HUES48 (cell line): ENCODE results near the gene LDLRAP1.

Experiments used
- H3K27ac ChIP-seq: one replicate; pipeline ENCODE4 v1.7.0; 2013; ENCODE audit warnings: low read depth, low read length, inconsistent platforms
- H3K27me3 ChIP-seq: 2 replicates; pipeline ENCODE4 v1.6.1; 2013; ENCODE audit warnings: mild to moderate bottlenecking, low read length; ENCODE audit not compliant: control insufficient read depth, insufficient read depth
- H3K36me3 ChIP-seq: 2 replicates; pipeline ENCODE4 v1.6.1; 2013; ENCODE audit warnings: low read length; ENCODE audit not compliant: control insufficient read depth, insufficient read depth
- H3K4me1 ChIP-seq: 2 replicates; pipeline ENCODE4 v1.6.1; 2013; ENCODE audit warnings: mild to moderate bottlenecking, low read length; ENCODE audit not compliant: control insufficient read depth, insufficient read depth
- H3K4me3 ChIP-seq: 2 replicates; pipeline ENCODE4 v1.5.1; 2013; ENCODE audit warnings: mild to moderate bottlenecking, low read depth, low read length
- H3K9ac ChIP-seq: 2 replicates; pipeline ENCODE4 v1.6.1; 2013; ENCODE audit warnings: mild to moderate bottlenecking, low read depth, low read length, moderate library complexity
- H3K9me3 ChIP-seq: 2 replicates; pipeline ENCODE4 v1.6.1; 2013; ENCODE audit warnings: low read length; ENCODE audit not compliant: control insufficient read depth, insufficient read depth

The LDLRAP1 gene

DNA sequence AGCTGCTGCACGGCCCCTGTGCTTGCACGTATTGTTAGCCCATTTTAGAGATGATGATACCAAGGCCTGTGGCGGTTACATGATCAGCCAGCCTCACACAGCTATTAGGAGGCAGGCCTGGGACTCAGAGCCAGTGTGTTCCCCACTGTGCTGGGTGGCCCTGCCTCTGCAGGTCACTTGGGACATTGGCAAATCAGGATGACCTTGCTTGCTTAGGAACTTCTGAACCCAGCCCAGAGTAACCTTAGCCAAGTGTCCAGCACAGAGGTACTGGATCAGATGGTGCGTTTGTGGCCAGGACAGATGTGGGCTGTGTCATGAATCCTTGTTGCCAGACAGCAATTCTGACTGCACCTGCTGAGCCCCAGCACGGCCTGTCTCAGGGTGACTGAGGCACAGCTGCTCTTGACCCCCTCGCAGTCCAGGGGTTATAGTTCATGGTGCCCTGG is 28.1 kb downstream of the LDLRAP1 start:
- H3K9ac ChIP-seq, result no peak overlapping the region

DNA sequence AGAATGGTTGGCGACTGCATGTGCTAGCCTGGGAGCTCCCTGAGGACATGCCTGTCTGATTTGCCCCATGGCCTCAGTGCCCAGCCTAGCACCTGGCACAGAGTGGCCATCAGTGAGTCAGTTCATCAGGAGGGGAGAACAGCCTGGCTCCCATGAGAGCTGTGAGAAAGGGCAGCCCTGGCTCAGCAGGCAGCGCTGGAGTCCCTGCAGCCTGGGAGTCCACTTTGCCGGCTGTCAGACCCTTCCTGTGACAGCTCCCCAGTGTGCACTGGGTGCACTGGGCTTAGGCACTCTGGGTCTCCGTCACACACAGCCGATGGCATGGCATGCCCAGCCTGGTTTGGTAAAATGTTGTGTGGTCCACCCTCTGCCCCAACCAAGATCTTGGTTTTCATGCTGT is 28.7 kb downstream of the LDLRAP1 start:
- no peak overlapping the region for H3K4me3 ChIP-seq
- H3K4me1 ChIP-seq, result peaks cover 33% of the 10 kb centered on the region
- H3K27me3 ChIP-seq, result no peaks in the 10 kb centered on the region; the same call in 1 of the 2 replicates
- no peaks in the 10 kb centered on the region for H3K9me3 ChIP-seq
- H3K27ac ChIP-seq, result no peak overlapping the region
- no peak overlapping the region for H3K9ac ChIP-seq
- H3K36me3 ChIP-seq, result no peaks in the 10 kb centered on the region

More for the DNA sequence above, 28.1 kb downstream of the LDLRAP1 start:
- Histone ChIP-seq H3K27me3 (no peaks in the 10 kb centered on the region; the same call in 1 of the 2 replicates), H3K9me3 (no peaks in the 10 kb centered on the region), H3K4me3 (no peak overlapping the region), H3K27ac (no peak overlapping the region), H3K4me1 (peaks cover 38% of the 10 kb centered on the region), H3K36me3 (no peaks in the 10 kb centered on the region)

DNA sequence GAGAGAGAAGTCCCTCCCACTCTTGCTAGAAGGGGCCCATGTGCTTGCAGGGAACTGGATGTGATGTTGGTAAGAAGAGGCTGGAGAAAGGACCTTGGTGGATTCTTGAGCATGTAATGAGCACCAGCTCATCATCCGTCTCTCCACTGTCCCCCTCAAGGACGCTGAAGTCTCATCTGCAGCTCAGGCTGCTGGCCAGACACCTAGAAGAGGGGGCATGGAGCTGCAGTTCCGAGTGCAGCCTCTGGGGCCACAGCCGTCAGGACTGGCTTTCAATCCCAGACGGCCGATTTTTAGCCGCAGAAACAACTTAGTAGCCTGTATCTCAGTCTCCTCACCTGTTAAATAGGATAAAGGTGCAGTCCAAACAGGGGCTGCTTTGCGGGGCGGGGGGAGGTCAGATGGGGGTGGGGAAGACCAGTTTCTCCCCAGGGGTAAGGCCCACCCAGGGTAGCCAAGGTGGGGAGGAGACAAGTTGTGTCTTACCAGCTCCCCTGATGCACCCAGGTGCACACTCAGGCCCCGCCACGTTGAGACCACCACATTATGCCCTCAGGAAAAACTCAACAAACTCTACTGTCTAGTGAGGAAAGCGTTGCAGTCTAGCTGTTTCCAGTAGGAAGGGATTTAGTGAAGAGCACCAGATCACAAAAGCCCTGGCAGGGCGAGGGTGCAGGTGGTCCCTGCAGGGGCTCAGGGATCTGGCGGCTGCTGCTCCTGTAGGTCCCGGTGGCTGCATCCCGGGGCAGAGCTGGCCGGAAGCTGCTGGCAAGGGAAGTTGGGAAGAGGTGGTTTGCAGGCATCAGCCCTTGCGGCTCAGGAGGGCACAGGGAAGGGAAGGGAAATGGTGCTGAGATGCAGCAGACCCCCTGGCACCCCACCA is 29.5 kb downstream of the LDLRAP1 start:
- H3K27me3 ChIP-seq, result no peaks in the 10 kb centered on the region; the same call in 1 of the 2 replicates
- H3K27ac ChIP-seq, result no peak overlapping the region
- H3K36me3 ChIP-seq, result no peaks in the 10 kb centered on the region
- H3K4me3 ChIP-seq, result no peak overlapping the region
- H3K9ac ChIP-seq, result no peak overlapping the region
- H3K4me1 ChIP-seq, result peaks cover 31% of the 10 kb centered on the region
- H3K9me3 ChIP-seq, result no peaks in the 10 kb centered on the region

DNA sequence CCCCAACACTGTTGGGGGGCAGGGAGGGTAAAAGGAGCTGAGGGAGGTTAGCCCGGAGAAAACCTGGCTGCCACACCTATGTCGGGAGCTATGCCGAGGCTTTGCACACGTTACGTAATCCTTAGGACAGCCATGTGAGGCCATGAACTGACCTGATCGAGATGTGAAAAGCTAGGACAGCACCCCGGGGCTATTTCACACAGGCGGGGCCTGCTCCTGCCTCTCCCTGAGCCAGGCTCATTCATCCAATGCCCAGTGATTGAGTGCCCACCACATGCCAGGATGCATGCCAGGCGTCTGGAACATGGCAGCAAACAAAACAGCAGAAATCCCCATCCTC is 30.2 kb downstream of the LDLRAP1 start:
- Histone ChIP-seq H3K4me1 (peaks cover 25% of the 10 kb centered on the region), H3K27me3 (no peaks in the 10 kb centered on the region; the same call in 1 of the 2 replicates), H3K9ac (no peak overlapping the region)

DNA sequence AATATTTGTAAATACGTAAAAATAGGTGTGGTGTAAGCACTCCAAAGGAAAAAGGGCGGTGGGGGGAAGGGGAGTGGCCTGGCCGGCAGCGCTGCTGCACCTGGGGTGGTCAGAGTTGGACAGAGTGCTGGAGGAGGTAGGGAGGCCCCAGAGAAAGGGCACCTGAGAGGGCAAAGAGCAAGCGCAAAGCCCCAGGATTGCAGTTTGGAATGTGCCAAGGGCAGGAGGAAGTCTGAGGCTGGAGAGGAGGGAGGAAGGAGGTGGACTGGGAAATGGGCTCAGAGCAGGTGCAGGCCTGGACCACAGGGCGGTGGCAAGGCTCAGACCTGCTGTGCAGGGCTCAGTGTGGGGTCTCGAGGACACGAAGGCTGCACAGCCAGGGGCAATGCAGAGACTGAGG is 30.6 kb downstream of the LDLRAP1 start:
- Histone ChIP-seq H3K9me3 (no peaks in the 10 kb centered on the region), H3K4me1 (peaks cover 21% of the 10 kb centered on the region), H3K27ac (no peak overlapping the region), H3K4me3 (no peak overlapping the region), H3K9ac (no peak overlapping the region), H3K27me3 (no peaks in the 10 kb centered on the region; the same call in 1 of the 2 replicates), H3K36me3 (no peaks in the 10 kb centered on the region)

More for the DNA sequence above, 30.2 kb downstream of the LDLRAP1 start:
- no peak overlapping the region for H3K27ac ChIP-seq
- H3K9me3 ChIP-seq, result no peaks in the 10 kb centered on the region
- no peak overlapping the region for H3K4me3 ChIP-seq
- H3K36me3 ChIP-seq, result no peaks in the 10 kb centered on the region

DNA sequence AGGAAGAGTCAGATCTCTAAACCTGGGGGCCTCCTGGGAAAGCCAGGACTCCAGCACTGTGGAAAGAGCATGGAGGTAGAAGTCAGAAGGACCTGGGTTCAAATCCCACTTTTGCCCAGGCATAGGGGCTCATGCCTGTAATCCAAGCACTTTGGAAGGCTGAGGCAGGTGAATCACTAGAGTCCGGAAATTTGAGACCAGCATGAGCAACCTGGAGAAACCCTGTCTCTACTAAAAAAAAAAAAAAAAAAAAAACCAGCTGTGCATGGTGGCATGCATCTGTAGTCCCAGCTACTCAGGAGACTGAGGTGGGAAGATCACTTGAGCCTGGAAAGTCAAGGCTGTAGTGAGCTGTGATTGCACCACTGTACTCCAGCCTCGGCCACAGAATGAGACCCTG is 31.8 kb downstream of the LDLRAP1 start:
- Histone ChIP-seq H3K9ac (no peak overlapping the region), H3K4me3 (no peak overlapping the region), H3K36me3 (no peaks in the 10 kb centered on the region), H3K27ac (no peak overlapping the region), H3K27me3 (no peaks in the 10 kb centered on the region; the same call in 1 of the 2 replicates), H3K4me1 (peaks cover 17% of the 10 kb centered on the region), H3K9me3 (no peaks in the 10 kb centered on the region)

DNA sequence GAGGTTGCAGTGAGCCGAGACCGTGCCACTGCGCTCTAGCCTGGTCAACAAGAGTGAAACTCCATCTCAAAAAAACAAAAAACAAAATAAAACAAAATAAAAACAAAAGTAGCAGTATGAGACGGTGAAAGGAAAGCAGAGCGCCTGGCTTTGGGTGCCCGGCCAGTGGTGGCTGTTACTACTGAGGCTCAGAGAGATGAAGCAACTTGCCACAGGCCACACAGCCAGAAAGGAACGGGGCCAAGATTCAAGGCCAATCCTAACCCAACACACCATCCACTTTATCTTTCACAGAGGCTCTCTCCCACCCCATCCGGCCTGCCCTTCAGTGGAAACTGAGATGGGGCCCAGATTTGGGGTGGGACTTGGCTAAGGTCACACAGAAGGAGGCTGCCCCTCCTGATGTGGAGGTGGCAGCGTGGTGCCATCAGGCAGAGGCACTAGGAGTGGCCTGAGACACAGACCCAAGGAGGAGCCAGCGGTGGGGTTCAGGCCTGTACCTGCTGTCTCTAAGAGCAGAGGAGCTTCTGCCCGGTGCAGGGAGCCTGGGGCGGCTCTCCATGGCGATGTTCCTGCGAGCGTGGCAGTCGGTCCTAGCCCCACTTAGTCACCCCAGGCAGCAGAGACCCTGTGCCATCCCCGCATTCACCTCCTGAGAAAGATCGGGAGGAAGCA is 33.2 kb downstream of the LDLRAP1 start:
- H3K4me3 ChIP-seq, result no peak overlapping the region
- no peak overlapping the region for H3K9ac ChIP-seq
- H3K9me3 ChIP-seq, result no peaks in the 10 kb centered on the region
- H3K4me1 ChIP-seq, result peaks cover 22% of the 10 kb centered on the region
- H3K36me3 ChIP-seq, result no peaks in the 10 kb centered on the region
- H3K27ac ChIP-seq, result no peak overlapping the region
- peaks cover 6% of the 10 kb centered on the region; the same call in 1 of the 2 replicates for H3K27me3 ChIP-seq

DNA sequence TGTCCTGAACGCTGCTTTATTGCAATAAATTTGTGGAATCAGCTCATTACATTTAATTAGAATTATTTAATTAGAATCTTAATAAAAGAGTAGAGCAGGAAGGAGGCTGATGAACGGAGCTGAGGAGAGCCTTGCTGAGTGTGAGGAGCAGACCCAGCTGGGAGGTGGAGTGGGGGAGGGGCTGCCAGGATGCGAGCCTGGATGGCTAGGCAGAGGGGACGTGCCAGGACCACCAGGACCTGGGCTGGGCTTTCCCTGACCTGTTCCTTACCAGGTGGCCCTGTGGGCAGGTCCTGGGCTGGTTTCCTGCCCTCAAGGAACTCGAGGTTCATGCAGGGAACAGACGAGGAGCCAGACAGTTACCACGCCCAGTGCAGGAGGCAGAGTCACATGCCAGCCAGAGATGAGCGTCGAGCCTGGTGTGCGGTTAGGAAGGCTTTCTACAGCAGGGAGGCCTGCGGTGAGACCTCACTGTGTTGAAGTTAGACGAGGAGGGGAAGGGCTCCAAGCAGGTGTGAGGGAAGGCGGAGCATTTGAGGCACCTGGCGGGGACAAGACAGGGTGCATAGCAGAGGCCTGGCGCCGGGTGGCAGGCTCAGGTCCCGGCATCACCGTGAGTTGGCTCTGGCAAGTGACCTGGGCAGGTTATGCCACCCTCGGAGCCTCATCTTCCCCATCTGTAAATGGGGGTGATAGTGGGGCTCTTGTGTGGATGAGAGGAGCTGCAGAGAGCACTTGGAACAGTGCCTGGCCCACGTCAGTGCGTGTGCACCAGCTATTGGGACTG is 33.9 kb downstream of the LDLRAP1 start:
- H3K4me3 ChIP-seq, result no peak overlapping the region
- H3K9ac ChIP-seq, result no peak overlapping the region
- no peak overlapping the region for H3K27ac ChIP-seq
- H3K36me3 ChIP-seq, result no peaks in the 10 kb centered on the region
- peaks cover 6% of the 10 kb centered on the region; the same call in 1 of the 2 replicates for H3K27me3 ChIP-seq
- no peaks in the 10 kb centered on the region for H3K9me3 ChIP-seq
- H3K4me1 ChIP-seq, result peaks cover 20% of the 10 kb centered on the region

DNA sequence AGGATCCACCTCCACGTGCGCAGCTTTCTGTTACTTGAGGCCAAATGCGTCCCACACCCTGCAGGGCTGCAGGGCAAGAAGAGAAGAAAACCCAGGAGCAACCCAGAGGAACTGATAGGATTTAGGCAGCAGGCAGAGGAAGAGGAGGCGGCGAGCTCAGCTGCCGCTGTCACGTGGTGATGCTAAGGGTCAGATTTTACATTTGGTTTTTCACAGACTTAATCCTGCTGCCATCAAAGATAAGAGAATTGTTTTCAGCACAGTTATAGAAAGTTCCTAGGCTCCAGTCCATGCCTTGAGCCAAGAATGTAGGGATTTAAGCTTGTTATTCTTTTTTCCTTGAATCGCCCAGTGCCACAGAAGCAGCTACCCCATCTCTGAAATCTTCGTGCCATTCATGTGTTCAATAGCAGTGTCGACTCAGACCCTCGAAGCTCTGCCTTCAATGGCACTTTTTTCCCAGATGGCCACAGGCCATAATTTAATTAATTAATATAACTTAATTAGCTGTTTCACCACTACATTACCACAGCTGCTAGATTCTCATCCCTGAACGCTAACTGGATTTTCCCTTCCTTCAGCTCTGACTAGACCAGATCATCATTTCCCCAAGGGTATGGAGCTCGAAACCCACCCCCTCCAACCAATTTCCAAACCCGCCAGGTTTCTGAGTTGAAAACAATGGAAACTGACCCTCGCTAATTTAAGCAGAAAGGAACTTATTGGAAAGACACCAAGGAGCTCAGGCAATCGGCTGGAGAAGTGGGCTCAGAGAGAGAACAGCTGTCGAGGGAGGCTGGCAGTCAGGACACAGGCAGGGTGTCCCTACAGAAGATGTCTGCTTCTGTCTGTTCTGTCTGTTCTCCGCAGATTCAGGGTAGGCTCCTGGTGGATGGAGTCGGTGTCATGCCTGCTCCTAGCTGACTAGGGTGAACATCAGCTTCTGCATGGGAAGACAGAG is 36.2 kb downstream of the LDLRAP1 start:
- H3K36me3 ChIP-seq, result no peaks in the 10 kb centered on the region
- H3K9ac ChIP-seq, result no peak overlapping the region
- peaks cover 9% of the 10 kb centered on the region; the same call in 1 of the 2 replicates for H3K4me1 ChIP-seq
- H3K9me3 ChIP-seq, result no peaks in the 10 kb centered on the region
- peaks cover 6% of the 10 kb centered on the region; the same call in 1 of the 2 replicates for H3K27me3 ChIP-seq
- H3K4me3 ChIP-seq, result no peak overlapping the region
- H3K27ac ChIP-seq, result no peak overlapping the region

DNA sequence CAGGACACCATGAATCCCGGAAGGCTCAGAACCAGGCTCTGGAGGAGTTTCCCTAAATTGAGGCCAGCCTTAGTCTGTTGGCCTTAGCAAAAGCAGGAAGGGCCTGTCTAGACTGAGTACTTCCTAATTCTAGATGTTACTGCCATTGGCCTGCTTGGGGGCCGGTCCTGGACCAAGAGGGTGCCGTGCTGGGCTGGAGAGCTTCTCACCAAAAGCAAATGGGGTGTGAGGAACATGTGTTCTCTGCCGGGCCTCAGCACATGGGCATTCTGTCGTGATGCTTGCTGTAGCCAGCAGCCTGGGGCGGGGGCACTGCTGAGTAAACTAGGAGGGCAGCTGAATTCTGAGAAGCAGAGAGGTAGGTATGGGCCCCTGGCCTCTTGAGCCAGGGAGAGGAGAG is 37.5 kb downstream of the LDLRAP1 start:
- Histone ChIP-seq H3K27me3 (peaks cover 6% of the 10 kb centered on the region; the same call in 1 of the 2 replicates), H3K4me1 (peaks cover 11% of the 10 kb centered on the region; the same call in 1 of the 2 replicates), H3K4me3 (no peak overlapping the region), H3K36me3 (no peaks in the 10 kb centered on the region), H3K9me3 (no peaks in the 10 kb centered on the region), H3K27ac (no peak overlapping the region), H3K9ac (no peak overlapping the region)
